Femur (tissue), 1 donor: ENCODE data around the gene TTLL6.
A peak's percentile ranks its signal among the peaks of the same experiment; 100 is the strongest.
"Not testable (repeated sequence)": the region's sequence is repeated elsewhere in the genome, so short reads cannot be mapped to it uniquely, and the experiment has no call there.

Experiments used
- DNase-seq: peaks from one replicate; pipeline ENCODE4 v3.0.0-alpha.2; 2017

TTLL6 gene

DNA sequence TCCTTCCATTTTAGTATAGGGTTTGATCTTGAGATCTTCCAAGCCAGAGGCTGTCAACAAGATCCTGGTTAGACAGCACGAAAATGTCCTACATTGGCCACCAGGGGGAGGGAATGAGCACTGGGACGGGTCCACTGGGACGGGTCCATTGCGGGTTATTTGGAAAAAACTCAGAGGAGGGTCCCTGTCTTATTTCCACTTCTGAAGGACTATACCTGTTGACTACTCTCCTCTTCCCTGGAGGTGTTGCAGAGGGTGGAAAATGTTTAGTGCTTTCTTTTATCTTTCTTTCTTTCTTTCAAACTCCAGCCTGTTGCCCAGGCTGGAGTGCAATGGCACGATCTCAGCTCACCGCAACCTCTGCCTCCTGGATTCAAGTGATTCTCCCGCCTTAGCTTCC, 2.5 kb downstream of the TTLL6 start:
- peak; percentile 34 for DNase-seq

DNA sequence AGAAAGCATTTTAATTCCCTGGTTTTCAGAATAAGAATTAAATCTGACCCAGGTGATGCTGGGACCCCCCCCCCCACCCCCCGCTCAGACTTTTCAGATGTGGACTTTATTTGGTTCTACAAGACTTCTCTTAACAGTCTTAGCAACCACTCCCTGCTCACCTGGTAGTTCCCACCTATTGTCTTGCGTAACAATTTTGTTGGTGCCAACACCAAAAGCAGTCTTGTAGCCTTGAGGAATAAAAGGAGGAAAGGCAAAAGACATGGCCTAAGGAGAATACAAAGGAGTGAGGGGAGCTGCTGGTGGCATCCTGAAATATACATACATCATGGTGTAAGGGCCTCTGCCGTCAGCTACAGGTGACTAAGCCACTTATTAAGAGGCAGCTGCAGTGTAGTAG, 5.0 kb downstream of the TTLL6 start:
- no peak for DNase-seq

DNA sequence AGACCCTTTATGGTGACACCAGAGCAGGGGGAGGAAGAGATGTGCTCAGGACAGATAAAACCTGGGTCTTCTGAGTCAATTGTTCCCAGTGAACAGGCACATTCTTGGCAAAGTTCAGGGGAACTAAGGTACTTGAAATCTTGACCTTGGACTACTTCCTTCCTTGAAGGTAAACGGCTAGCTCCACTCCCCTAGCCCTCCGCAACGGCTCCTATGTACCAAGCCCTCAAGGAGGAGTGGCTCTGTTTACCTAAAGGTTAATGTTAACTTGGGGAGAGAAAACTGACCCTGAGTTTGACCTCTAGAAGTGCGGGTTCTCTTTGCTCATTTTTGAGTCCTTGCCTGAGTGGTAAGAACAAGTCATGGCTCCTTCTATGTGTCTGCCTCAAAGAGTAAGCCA, 7.8 kb downstream of the TTLL6 start:
- no peak for DNase-seq

DNA sequence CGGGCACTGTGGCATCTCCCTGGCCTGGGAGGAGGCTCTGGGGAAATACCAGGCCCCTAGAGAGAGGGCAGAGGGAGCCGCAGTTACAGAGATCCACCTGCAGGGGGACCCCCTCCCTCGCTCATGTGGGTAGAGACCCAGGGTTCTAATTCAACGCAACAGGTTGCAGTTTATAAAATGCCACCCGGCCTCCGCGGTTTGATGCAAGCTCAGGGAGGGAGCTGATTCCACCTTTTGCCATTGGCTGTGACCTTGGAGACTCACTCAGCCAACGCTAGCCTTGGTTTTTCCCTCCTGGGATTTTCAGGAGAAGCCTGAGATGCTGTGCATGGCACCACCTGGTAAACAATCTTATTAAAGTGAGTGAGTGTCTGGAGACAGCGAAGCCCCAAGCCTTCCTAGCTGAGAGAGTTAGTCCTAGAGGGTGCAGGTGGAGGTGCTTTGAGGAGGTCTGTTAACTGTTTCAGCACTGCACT, 12.1 kb downstream of the TTLL6 start:
- peak; percentile 53 for DNase-seq

DNA sequence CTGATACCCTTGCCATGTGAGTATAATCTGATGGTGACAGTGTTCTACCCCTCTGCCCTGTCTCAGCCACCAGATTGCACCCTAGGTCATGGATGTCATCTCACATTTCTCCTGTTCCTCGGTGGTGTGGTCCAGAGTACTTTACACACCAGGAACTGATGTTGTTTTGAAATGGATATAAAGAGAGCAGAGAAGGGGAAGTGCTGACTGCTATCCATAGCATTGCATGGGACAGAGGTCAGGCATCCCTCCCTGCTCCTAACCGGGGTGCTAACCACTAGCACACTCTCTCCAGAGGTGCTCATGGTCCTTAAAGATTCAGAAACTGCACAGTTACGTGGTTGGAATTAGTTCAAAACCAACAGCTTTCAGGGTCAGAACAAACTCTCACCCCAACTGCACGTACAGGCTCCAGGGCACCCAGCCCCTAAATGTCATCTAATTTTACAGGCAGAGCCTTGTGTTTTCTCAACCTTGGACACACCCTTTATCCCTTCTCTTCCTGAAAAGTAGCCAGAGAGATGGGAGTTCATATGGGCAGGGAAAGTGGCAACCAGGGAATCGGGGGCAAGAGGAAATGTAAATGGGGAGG, 16.3 kb downstream of the TTLL6 start:
- no peak for DNase-seq

DNA sequence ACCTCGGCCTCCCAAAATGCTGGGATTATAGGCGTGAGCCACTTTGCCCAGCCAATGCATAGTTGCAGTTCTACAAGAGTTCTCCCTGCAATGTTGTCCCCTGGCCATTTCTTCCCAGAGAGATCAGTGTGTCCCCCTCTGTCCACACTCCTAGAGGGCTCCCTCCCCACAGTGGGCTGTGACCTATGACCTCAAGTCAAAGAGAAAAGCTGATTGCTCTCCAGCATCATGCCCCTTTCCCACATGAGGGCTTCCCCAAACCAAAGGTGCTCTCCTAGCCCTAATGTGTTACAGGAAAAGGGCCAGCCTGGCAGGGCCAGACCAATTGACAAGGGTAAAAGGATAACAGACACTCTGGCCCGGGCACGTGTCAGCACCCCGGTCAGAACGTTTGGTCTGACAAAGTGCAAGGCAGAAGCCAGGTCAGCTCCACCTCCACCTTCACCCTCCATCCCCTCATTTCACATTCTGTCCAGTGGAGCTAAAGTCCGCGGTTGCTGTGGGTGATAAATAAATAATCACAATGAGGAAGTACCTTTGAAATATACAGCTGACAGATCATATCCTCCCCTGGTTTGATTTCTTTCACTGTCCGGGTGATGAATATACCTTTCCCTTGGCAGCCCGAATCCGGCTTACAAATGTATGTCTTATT, 17.8 kb downstream of the TTLL6 start:
- no peak for DNase-seq

DNA sequence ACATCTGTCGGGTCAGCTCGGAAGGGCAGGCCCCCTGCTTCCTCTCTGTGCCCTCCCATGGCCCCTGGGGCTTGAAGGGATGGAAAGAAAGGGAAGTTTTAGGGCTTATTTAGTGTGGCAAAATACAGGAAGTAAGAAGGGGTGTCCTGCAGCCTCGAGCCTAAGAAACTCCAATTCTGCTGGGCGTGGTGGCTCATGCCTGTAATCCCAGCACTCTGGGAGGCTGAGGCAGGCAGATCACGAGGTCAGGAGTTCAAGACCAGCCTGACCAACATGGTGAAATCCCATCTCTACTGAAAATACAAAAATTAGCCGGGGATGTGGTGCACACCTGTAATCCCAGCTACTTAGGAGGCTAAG, 20.9 kb downstream of the TTLL6 start:
- DNase-seq: not testable (repeated sequence)

DNA sequence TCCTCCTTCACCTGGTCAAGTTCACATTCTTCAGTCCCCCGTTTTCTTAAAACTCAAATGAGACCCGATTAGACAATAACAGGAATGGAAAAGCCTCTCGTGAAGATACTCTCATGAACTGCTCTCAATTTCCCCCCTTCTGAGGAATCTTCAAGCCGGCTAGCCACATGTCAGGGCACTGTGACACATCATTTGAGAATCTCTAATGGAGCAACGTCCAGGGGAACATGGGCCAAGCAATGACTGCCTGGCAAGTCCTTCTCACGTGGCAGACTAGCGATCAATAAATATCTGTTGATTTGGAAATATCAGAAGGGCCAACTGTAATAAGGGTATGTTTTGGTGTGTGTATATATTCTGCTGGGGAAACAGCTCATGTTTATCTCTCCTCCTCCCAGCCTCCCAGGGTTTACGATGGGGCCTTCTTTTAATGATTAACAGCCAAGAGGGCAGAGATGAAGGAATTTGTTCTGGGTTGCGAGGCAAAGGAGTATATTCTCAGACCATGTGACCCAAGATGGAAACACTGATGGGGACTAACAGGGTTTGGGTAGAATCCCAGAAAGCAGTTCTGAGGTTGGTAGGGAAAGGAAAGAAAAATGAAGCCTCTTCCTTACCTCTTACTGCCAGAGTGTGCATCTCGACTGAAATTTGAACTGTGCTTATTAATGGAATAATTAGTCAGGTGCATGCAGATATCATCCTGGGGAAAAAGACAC, 21.4 kb downstream of the TTLL6 start:
- DNase-seq: no peak

DNA sequence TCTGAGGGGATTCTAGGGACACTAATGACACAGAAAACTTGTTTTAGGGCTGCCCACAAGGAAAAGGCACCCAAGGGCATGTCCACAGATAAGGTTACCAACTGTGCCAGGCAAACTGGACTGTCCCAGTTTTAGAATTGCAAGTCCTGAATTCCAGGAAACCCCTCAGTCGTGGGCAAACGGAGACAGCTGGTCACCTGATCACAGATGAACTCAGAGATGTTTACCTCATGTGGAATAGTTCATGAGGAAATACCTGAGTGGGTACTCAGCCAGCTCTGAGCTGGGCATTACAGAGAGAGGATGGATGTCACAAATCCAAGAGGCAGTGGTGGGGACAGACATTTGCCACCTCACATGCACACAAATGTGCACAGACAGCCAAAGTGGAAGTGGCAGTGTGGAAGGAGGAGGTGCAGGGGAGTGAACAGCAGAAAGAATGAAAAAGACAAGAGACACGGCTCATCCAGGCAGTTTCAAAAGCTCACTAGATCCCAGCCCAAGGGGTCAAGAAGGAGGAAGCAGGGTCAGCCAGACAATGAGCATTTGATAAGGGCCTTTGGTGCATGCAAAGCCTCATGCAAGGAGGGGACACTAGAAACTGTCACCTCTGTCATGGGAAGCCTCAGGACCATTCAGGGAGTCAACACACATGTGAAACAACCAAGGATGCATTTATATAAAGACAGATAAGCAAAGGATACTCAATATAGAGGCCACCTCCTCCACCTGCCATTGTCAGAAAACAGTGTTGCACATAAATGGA, 24.8 kb downstream of the TTLL6 start:
- DNase-seq: no peak

DNA sequence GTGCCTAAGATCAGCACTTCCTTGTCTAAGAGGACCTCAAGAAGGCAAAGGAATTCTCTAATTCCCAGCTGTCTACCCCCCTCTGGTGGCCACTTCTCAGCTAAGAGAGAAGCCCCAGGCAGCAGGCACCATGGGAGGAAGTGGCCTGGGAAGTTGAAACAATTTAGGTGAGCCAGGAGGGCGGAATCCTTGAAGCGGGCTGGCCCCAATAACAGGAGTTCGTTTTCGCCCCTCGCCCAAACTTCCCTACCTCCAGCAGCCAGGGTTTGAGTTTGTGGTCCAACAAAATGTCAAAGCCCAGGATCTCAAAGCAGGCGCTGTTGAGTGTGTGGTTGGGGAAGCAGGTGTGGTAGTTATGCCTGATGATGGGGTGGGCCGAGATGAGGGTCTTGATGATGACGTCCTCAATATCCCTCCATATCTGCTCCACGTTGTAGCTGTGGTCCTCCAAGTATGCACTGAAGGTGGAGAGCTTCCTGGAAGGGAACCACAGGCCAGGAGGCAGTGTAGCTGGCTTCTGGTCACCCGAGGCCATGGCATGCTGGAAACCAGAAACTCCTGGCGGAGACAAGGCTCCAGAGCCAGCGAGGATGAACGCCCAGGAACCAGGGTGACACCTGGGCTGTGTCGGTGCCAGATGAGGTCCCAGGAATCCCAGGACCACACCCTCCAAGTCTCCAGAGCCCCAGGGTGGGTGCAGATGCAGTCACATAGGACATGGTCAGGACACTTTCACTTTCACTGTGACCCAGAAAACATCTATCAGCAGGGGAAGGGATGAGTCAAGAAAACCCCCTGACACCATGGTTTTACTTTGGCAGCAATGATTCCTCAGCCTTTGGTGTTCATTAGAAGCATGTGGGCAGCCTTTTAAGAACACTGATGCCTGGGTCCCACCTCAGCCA, 25.6 kb downstream of the TTLL6 start:
- peak; percentile 82 for DNase-seq

DNA sequence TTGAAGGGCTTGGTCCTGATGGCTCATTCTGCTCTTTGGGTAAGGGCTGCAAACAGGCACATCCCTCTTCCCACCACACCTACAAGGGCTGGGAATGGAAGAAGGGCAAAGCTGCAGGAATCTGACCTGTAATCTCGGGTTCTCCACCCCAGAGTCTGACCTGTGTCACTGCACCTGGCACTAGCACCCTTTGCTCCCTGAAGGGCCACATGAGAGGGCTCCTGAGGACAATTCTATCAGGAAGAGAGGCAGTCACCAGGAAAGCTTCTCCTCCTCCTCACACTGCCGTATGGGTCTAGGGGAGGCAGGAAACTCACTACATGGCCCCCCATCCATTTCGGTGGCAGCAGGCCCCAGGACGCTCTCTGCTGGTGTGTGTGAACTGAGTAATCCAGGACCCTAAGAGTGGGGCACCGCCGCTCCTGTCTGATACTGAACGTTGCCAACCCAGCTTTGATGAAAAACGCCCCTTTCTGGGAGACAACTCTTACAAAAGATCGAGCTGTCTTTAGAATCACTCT, 26.4 kb downstream of the TTLL6 start:
- DNase-seq: no peak

DNA sequence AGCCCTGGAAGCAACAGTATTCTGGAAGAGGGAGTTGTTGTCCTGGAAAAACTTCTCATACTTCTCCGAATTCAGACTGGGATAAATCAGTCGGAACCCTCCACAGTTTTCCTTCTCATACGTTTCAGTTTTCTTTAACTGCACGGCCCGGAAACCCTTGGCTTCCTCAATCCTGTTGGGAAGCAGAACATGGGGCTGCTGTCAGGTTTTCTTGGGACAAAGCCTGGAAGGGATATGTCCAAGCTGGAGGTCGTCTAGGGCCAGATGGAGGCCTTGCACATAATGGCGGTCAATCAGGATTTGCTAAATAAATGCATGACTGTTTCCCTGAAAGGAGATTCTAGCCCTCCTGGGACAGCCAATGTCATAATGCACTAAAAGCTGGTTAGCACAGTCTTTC, 29.2 kb downstream of the TTLL6 start:
- DNase-seq: peak; percentile 42

DNA sequence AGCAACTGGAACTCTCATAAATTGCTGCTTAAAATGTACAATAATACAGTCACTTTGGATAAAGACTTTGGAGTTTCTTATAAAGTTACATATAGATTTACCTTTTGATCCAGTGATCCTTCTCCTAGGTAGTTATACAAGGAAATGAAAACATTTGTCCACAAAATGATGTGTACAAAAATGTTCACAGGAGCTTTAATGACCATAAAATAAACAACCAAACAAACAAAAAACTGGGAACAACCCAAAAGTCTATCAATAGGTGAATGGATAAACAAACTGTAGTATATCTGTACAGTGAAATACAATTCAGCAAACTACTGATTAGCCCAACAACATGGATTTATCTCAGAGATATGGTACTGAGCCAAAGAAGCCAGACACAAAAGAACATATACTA, 37.6 kb downstream of the TTLL6 start:
- no peak for DNase-seq

DNA sequence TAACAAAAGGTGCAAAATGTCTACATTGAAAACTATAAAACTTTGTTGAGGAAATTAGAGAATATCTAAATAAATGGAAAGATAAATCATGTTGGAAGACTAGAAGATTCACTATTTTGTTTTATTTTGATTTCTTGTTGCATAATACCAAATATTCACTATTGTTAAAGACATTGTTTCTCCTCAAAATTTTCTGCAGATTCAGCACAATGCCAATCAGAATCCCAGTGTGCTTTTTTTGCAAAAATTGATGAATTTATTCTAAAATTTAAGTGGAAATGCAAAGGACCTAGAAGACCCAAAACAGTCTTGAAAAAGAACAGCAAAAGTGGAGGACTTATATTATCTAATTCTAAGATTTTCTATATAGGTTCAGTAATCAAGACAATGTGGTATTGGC, 40.4 kb downstream of the TTLL6 start:
- DNase-seq: no peak

DNA sequence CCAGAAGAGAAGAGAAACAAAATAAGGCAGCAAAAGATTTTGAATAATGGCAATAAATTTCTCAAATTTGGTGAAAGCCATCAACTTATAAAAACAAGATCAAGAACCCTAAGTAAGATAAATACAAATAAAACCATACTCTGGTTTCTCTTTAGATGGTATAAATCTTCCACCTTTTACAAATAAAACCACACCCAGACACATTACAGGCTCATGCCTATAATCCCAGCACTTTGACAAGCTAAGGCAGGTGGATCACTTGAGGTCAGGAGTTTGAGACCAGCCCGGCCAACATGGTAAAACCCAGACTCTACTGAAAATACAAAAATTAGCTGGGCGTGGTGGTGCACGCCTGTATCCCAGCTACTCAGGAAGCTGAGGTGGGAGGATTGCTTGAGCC, 43.8 kb downstream of the TTLL6 start:
- DNase-seq: no peak

DNA sequence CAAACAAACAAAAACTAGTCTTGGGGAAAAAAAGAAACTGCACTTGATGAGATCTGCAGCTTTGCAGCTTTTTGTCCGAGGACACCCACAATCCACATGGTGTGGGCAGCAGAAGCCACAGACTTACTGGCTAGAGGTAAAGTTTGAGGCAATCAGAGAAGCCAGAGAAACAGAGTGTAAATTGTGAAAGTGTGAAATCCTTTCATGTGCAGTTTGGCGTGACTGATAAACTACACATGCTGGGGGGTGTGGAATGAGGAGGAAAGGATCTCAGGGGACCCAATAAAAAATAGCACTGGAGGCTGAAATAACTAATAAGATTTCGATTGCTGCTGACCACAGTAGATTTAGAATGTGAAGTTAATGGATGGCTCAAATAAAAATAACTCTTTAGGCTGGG, 46.1 kb downstream of the TTLL6 start:
- DNase-seq: no peak

DNA sequence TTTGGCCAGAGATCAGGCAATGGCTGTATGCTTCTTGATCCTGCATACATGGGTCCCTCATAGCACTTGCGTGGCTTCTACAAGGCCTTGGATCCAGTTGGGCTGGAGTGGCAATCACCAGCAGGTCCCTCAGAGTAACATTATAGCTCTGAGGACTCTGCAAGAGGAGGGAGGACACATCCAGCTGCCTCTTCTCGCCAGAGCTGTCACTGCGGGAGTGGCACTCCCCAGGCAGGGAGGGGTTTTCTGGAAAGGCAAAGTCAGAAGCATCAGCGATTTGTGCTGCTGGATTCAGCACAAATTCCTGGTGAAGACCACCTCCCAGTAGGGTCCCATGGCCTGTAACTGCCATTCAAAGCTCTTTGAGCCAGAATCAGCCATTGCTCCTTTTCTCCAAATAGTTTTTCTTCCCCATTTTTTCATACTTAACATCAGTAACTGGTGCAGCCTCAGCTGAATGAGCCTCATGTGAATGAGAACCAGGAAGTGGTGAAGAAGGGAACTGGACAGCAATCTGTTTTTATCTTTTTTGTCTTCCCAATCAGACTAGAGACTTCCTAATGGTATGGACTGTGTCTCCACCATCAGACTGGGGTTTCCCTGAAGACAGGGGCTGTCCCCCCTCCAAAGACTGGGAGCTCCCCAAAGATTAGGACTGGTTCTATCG, 47.9 kb downstream of the TTLL6 start:
- DNase-seq: no peak

DNA sequence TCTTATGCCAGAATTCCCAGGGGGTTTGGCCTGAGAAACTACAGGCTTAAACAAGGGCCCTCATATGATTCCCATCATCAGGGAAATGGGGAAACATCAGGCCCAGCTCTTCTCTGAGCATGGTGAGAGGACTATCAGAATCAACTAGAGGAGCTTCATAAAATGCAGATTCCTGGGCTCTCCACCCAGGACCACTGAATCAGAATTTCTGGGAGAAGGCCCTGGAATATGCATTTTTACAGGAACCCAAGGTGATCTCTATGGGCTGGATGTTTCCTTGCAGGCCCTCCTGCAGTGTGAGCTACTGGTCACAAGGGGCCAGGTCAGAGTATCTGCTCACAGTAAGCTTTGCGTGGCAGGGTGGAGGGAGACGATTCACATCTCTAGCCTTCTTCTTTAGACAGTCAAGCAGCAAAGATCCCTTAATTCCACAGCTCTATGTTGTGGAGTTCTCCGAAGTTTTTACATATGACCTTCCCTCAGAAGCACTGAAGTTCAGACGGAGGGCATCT, 49.7 kb downstream of the TTLL6 start:
- DNase-seq: no peak

DNA sequence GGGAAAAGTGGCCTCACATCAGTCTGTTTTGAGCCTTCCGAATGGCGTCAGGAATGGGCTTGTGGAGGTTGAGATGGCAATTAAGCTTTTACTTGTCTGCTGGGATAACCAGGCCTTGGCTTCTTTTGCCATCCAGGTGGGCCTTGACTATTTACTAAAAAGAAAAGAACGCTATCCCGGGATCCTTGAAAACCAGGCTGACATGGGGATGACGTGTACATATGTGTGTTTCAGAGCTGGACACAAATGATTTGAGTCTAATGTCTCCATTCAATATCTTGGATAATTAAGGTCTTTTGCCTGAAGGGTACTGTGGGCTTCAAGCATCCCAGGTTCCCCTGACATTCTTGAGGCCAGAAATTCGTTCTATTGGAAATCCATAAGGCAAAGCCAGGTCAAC, 55.9 kb downstream of the TTLL6 start:
- DNase-seq: no peak

DNA sequence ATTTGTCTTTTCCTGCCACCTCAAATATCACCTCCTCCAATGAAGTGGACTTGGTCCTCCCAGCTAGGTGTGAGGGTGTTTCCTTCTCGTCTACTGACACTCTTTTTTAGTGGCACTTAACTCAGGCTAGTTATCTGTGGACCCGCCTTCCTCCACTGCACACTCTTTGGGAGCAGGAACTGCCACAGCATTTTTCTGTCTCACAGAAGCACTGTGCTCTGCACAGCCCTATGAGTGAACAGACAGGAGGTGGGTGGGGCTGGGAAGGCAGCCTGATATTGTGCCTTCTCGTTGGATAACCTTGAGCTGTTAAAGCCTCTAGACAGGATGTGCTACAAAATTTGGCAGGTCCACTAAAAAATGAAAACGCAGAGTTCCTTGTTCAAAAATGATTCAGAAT, 56.6 kb downstream of the TTLL6 start:
- no peak for DNase-seq

DNA sequence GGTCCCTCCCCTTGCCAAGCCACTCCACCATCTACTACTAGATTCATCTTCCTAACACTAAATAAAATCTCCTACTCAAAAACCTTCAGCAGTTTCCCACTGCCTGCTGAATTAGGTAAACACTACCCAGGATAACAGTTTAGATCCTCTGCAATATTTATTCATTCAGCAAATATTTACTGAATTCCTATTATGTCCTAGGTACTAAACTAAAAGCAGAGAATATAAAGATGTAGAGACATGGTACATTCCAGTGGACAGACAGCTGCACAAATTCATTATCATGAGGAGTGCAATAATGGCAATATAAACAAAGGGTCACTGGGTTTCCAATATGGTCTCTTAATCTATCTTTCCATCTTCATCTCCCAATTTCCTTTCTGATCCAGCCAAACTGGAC, 57.7 kb downstream of the TTLL6 start:
- DNase-seq: no peak
